ENCODE results near the gene ZNF280D. TPM values are rescaled to one million over a fixed set of nuclear protein-coding genes. Genes with fewer than 3 reads are reported as not detected.

The ZNF280D gene
- total RNA-seq, 1 experiment from 2014 or later: 28.7 TPM

GRCh38 chr15:56729561-56729960 lies 3.7 kb downstream of the ZNF280D start:
- CTCF ChIA-PET: no interaction called here
- Mint-ChIP-seq H3K36me3 (ENCODE audit: insufficient read depth, unreplicated experiment) (no peaks in the 10 kb centered on the region), H3K4me1 (ENCODE audit: low read depth, unreplicated experiment) (no peaks in the 10 kb centered on the region), H3K27ac (ENCODE audit: unreplicated experiment) (no peak overlapping the region), H3K27me3 (ENCODE audit: insufficient read depth, unreplicated experiment) (no peaks in the 10 kb centered on the region), H3K4me3 (ENCODE audit: unreplicated experiment) (no peak overlapping the region), H3K9me3 (ENCODE audit: unreplicated experiment) (peaks cover 2% of the 10 kb centered on the region)
- Histone ChIP-seq H3K4me3 (ENCODE audit: low read depth, low read length) (no peak overlapping the region), H3K36me3 (ENCODE audit: control insufficient read depth, insufficient read depth, low read length) (no peaks in the 10 kb centered on the region; the same call in 1 of the 2 replicates), H3K27me3 (replicated peaks; ENCODE audit: control insufficient read depth, insufficient read depth, low read length) (no peaks in the 10 kb centered on the region), H3K9me3 (no peaks in the 10 kb centered on the region), H3K4me1 (peaks cover 10% of the 10 kb centered on the region; the same call in 1 of the 2 replicates)
- no TSS peak for BruUV-seq (replicated peaks)
- no peak for TF ChIP-seq CTCF (IDR thresholded peaks at IDR 0.05; ENCODE audit: insufficient read depth in 1 of 2, low read depth in 1 of 2, low read length in 1 of 2, severe bottlenecking in 1 of 2, unreplicated experiment in 1 of 2)
- DNase-seq: no peak
- intact Hi-C loops (cut with micrococcal nuclease; ENCODE audit: unreplicated experiment): no loop called here
- POLR2A ChIA-PET: no interaction called here

GRCh38 chr15:56725386-56725785 lies 7.9 kb downstream of the ZNF280D start:
- Mint-ChIP-seq H3K9me3 (ENCODE audit: unreplicated experiment) (no peaks in the 10 kb centered on the region), H3K4me1 (ENCODE audit: low read depth, unreplicated experiment) (no peaks in the 10 kb centered on the region), H3K27me3 (ENCODE audit: insufficient read depth, unreplicated experiment) (no peaks in the 10 kb centered on the region), H3K4me3 (ENCODE audit: unreplicated experiment) (no peak overlapping the region), H3K27ac (ENCODE audit: unreplicated experiment) (no peak overlapping the region), H3K36me3 (ENCODE audit: insufficient read depth, unreplicated experiment) (no peaks in the 10 kb centered on the region)
- intact Hi-C loops (cut with micrococcal nuclease; ENCODE audit: unreplicated experiment): no loop called here
- CTCF ChIA-PET: no interaction called here
- Histone ChIP-seq H3K4me3 (ENCODE audit: low read depth, low read length) (no peak overlapping the region), H3K9me3 (no peaks in the 10 kb centered on the region), H3K36me3 (ENCODE audit: control insufficient read depth, insufficient read depth, low read length) (no peaks in the 10 kb centered on the region; the same call in 1 of the 2 replicates), H3K4me1 (no peaks in the 10 kb centered on the region), H3K27me3 (replicated peaks; ENCODE audit: control insufficient read depth, insufficient read depth, low read length) (no peaks in the 10 kb centered on the region)
- BruUV-seq (replicated peaks): no TSS peak
- no peak for TF ChIP-seq CTCF (IDR thresholded peaks at IDR 0.05; ENCODE audit: insufficient read depth in 1 of 2, low read depth in 1 of 2, low read length in 1 of 2, severe bottlenecking in 1 of 2, unreplicated experiment in 1 of 2)
- POLR2A ChIA-PET: no interaction called here
- DNase-seq: no peak

GRCh38 chr15:56724232-56724631 lies 9.1 kb downstream of the ZNF280D start:
- no TSS peak for BruUV-seq (replicated peaks)
- intact Hi-C loops (cut with micrococcal nuclease; ENCODE audit: unreplicated experiment): no loop called here
- H3K4me3 ChIP-seq (ENCODE audit: low read depth, low read length): no peak overlapping the region
- TF ChIP-seq CTCF (IDR thresholded peaks at IDR 0.05; ENCODE audit: insufficient read depth in 1 of 2, low read depth in 1 of 2, low read length in 1 of 2, severe bottlenecking in 1 of 2, unreplicated experiment in 1 of 2): no peak
- no peaks in the 10 kb centered on the region for H3K27me3 ChIP-seq (replicated peaks; ENCODE audit: control insufficient read depth, insufficient read depth, low read length)
- no peak overlapping the region for H3K27ac Mint-ChIP-seq (ENCODE audit: unreplicated experiment)
- POLR2A ChIA-PET: no interaction called here
- no peaks in the 10 kb centered on the region for H3K9me3 Mint-ChIP-seq (ENCODE audit: unreplicated experiment)
- H3K36me3 ChIP-seq (ENCODE audit: control insufficient read depth, insufficient read depth, low read length): no peaks in the 10 kb centered on the region
- H3K4me3 Mint-ChIP-seq (ENCODE audit: unreplicated experiment): no peak overlapping the region
- no peaks in the 10 kb centered on the region for H3K4me1 Mint-ChIP-seq (ENCODE audit: low read depth, unreplicated experiment)
- no peaks in the 10 kb centered on the region for H3K4me1 ChIP-seq
- no peaks in the 10 kb centered on the region for H3K9me3 ChIP-seq
- CTCF ChIA-PET: no interaction called here
- H3K36me3 Mint-ChIP-seq (ENCODE audit: insufficient read depth, unreplicated experiment): no peaks in the 10 kb centered on the region
- H3K27me3 Mint-ChIP-seq (ENCODE audit: insufficient read depth, unreplicated experiment): no peaks in the 10 kb centered on the region
- DNase-seq: no peak

Measured in Caco-2 (cell line).